GM12801 (cell line): ENCODE measurements around the gene ZNF774.

Source experiments
- CTCF ChIP-seq: IDR thresholded peaks from one replicate; pipeline ENCODE4 v1.5.1; 2011; ENCODE audit warnings: control low read depth; ENCODE audit not compliant: insufficient read length; ENCODE audit errors: extremely low read depth

The ZNF774 gene

GRCh38 chr15:90402223-90402622 is 50.1 kb downstream of the ZNF774 start:
- no peak for TF ChIP-seq CTCF

- no peak for TF ChIP-seq CTCF
Observed at GRCh38 chr15:90402767-90403166, 50.7 kb downstream of the ZNF774 start.

- no peak for TF ChIP-seq CTCF
Observed at GRCh38 chr15:90405055-90405607, 53.0 kb downstream of the ZNF774 start.

- no peak for TF ChIP-seq CTCF
Observed at GRCh38 chr15:90407336-90407735, 55.3 kb downstream of the ZNF774 start.

- TF ChIP-seq CTCF = no peak
Observed at GRCh38 chr15:90407871-90408317, 55.8 kb downstream of the ZNF774 start.

GRCh38 chr15:90408657-90409056 is 56.6 kb downstream of the ZNF774 start:
- TF ChIP-seq CTCF = no peak

- no peak for TF ChIP-seq CTCF
Observed at GRCh38 chr15:90411176-90411575, 59.1 kb downstream of the ZNF774 start.
